ENCODE results near the gene NLRC3.
"Not testable (repeated sequence)": the region's sequence is repeated elsewhere in the genome, so short reads cannot be mapped to it uniquely, and the experiment has no call there.

Gene NLRC3

DNA sequence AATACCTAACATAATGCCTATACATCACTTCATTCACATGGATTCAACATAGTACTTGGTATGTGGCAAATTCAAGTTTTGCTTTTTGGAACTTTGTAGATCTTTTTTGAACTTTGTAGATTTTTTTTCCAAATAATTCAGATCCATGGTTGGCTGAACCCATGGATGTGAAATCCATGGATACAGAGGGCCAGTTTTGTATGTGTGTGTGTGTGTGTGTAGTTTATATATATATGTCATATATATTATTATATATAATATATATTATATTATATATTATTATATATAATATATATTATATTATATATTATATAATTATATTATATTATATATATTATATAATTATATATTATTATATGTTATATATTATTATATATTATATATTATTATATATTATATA, 48.0 kb downstream of the NLRC3 start:
- no peak for DNase-seq (ENCODE audit: low read depth)
- TF ChIP-seq, protein P1, sequence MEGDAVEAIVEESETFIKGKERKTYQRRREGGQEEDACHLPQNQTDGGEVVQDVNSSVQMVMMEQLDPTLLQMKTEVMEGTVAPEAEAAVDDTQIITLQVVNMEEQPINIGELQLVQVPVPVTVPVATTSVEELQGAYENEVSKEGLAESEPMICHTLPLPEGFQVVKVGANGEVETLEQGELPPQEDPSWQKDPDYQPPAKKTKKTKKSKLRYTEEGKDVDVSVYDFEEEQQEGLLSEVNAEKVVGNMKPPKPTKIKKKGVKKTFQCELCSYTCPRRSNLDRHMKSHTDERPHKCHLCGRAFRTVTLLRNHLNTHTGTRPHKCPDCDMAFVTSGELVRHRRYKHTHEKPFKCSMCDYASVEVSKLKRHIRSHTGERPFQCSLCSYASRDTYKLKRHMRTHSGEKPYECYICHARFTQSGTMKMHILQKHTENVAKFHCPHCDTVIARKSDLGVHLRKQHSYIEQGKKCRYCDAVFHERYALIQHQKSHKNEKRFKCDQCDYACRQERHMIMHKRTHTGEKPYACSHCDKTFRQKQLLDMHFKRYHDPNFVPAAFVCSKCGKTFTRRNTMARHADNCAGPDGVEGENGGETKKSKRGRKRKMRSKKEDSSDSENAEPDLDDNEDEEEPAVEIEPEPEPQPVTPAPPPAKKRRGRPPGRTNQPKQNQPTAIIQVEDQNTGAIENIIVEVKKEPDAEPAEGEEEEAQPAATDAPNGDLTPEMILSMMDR (IDR thresholded peaks at IDR 0.05; ENCODE audit: insufficient read depth, low read depth, low read length, missing control alignments), result no peak
- H3K4me3 ChIP-seq (ENCODE audit: low read length), result no peak overlapping the region

DNA sequence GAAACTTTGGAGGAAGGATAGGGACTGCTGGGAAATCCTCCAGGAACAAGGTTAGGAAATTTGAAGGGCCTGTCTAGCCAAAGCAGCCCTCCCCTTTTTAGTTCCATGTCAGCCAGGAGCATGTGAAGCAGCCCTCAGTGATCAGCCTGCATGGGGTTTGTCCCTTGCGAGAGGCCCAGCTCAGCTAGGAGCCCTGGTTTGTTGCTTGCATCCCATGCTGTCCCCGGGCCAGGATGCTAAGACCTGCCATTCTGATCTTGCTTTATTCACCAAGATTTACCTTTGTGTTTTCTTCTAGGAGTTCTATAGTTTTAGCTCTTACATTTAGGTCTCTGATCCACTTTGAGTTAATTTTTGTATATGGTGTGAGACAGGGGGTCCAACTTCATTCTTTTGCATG, 48.8 kb downstream of the NLRC3 start:
- TF ChIP-seq, protein P1 (IDR thresholded peaks at IDR 0.05; ENCODE audit: insufficient read depth, low read depth, low read length, missing control alignments), result no peak
- no peak overlapping the region for H3K4me3 ChIP-seq (ENCODE audit: low read length)
- no peak for DNase-seq (ENCODE audit: low read depth)

DNA sequence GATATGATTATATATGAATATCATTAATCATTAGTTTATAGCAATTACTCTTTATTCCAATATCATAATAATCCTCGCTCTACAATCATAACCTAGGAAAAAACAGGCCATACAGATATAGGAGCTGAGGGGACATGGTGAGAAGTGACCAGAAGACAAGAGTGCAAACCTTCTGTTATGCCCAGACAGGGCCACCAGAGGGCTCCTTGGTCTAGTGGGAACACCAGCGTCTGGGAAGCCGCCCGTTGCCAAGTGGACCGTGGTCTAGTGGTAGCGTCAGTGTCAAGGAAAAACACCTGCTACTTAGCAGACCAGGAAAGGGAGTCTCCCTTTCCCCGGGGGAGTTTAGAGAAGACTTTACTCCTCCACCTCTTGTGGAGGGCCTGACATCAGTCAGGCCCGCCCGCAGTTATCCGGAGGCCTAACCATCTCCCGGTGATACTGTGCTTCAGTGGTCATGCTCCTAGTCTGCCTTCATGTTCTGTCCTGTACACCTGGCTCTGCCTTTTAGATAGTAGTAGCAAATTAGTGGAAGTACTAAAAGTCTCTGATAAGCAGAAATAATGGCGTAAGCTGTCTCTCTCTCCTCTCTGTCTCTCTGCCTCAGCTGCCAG, 49.9 kb downstream of the NLRC3 start:
- H3K4me3 ChIP-seq (ENCODE audit: low read length), result not testable (repeated sequence)
- DNase-seq (ENCODE audit: low read depth), result peak; percentile 60
- TF ChIP-seq, protein P1 (IDR thresholded peaks at IDR 0.05; ENCODE audit: insufficient read depth, low read depth, low read length, missing control alignments), result peak; percentile 61

DNA sequence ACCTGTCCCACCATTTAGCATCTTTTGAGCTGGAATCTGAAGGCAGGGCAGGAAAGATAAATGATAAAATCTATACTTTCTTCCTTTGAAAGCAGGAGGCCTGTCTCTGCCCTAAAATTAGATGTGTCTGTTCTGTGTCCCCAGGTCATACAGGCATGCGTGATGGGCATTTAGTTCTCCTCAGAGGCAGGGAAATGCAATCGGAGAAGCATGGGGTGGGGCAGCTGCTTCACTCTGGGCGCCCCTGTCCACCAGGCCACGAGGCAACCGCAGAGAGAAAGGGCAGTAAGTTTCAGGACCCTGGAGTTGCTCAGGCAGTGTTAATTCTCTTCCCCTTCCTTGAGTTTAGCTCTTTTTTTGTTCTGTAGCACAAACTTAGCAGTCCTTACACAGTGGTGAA, 51.3 kb downstream of the NLRC3 start:
- TF ChIP-seq, protein P1 (IDR thresholded peaks at IDR 0.05; ENCODE audit: insufficient read depth, low read depth, low read length, missing control alignments), result no peak
- no peak overlapping the region for H3K4me3 ChIP-seq (ENCODE audit: low read length)
- no peak for DNase-seq (ENCODE audit: low read depth)

DNA sequence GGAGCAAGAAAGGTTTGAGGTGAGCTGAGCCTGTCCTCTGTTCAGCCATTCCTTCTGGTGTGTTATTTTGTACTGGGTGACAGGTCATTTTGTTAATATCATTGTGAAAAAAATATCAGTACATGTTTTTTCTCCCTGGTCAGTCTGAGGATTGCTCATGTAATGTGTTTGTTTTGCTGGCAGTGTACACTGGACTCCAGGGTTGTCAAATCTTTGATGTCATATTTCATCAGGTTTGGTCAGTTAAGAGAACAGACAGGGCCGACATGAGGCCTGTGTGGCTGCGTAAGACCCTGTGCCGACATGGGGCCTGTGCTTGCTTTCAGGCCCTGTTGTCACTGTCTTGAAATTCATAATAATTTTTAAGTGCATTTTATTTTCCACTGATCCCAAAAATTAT, 53.9 kb downstream of the NLRC3 start:
- H3K4me3 ChIP-seq (ENCODE audit: low read length), result no peak overlapping the region
- no peak for DNase-seq (ENCODE audit: low read depth)
- TF ChIP-seq, protein P1 (IDR thresholded peaks at IDR 0.05; ENCODE audit: insufficient read depth, low read depth, low read length, missing control alignments), result no peak

DNA sequence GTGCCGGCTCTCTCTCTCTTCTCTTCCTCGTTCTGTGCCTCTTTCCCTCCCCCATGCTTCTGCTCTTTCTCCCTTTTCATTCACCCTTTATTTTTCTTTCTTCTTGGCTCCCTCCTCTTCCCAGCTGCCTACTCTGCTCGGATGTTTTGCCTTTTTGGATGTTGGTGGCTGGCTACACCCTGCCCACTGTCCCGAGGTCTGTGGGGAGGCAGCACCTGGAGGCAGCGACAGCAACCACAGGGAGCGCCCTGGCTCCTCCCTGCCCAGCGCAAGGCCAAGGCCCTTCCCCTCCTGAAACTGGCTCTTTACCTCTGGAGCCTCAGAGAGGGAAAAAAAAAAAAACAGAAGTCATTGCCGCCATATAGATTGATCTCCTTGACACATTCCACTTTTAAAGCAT, 56.4 kb downstream of the NLRC3 start:
- DNase-seq (ENCODE audit: low read depth), result no peak
- TF ChIP-seq, protein P1 (IDR thresholded peaks at IDR 0.05; ENCODE audit: insufficient read depth, low read depth, low read length, missing control alignments), result no peak
- H3K4me3 ChIP-seq (ENCODE audit: low read length), result no peak overlapping the region

DNA sequence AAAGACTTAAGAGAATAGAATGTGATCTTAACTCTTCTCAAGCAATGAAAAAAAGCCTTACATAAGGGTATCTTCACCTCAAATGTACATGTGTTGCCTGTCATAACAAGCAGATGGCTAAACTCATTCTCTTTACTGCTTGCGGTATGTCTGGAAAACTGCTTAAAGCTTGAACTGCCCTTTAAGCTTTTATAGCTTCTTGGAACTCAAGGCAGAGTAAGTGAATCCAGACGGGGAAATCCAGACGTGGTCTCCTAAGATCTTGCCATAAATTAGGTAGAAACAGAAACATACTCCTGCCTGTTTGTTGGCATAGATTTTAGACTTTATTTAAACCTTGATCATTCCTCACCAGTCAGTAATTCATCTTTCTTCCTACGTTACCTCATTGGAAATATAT, 56.8 kb downstream of the NLRC3 start:
- H3K4me3 ChIP-seq (ENCODE audit: low read length), result no peak overlapping the region
- TF ChIP-seq, protein P1 (IDR thresholded peaks at IDR 0.05; ENCODE audit: insufficient read depth, low read depth, low read length, missing control alignments), result no peak
- DNase-seq (ENCODE audit: low read depth), result no peak
